ENCODE data around the gene SSH2.
"Not testable (repeated sequence)": the region's sequence is repeated elsewhere in the genome, so short reads cannot be mapped to it uniquely, and the experiment has no call there.

SSH2 gene

GRCh38 chr17:29669266-29669665 is 260.8 kb downstream of the SSH2 start:
- in situ Hi-C loops (cut with HindIII; ENCODE audit: low pct_ligation_motif_present, low pct_unique_long_range_greater_than_20kb, low sequenced_read_pairs) = loop anchor here (25.0 kb wide), 1 partner anchor 268 kb away; the partner anchor contains the start of genes EFCAB5 and SSH2
- no peak for DNase-seq

DNA sequence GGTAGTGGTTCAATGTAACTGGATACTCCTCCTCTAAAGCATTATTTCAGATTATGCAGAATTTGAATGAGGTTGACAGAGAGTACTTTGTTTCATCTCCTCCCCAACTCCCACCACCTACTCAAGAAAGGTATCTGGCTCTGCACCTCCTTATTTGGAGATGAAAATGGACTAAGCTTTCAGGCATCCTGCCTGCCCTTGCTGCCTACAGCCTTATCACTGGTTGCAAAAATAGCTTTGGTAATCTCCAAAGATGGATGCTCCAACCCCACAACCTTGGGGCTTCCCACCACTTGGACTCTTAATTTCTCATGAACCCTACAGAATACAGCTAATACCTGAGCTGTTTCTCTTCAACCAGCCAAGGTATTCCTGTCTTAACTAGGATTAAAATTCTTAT is 262.1 kb downstream of the SSH2 start:
- in situ Hi-C loops (cut with HindIII; ENCODE audit: low pct_ligation_motif_present, low pct_unique_long_range_greater_than_20kb, low sequenced_read_pairs) = loop anchor here (25.0 kb wide), 1 partner anchor 269 kb away; the partner anchor contains the start of genes EFCAB5 and SSH2
- no peak for DNase-seq

GRCh38 chr17:29665481-29665810 is 264.6 kb downstream of the SSH2 start:
- in situ Hi-C loops (cut with HindIII; ENCODE audit: low pct_ligation_motif_present, low pct_unique_long_range_greater_than_20kb, low sequenced_read_pairs) = loop anchor here (25.0 kb wide), 1 partner anchor 272 kb away; the partner anchor contains the start of genes EFCAB5 and SSH2
- no peak for DNase-seq

- no peak for DNase-seq
- in situ Hi-C loops (cut with HindIII; ENCODE audit: low pct_ligation_motif_present, low pct_unique_long_range_greater_than_20kb, low sequenced_read_pairs) = loop anchor here (25.0 kb wide), 1 partner anchor 272 kb away; the partner anchor contains the start of genes EFCAB5 and SSH2
These were observed 265.1 kb downstream of the SSH2 start for GRCh38 chr17:29664743-29665480.

GRCh38 chr17:29663155-29663554 is 266.9 kb downstream of the SSH2 start:
- no peak for DNase-seq
- in situ Hi-C loops (cut with HindIII; ENCODE audit: low pct_ligation_motif_present, low pct_unique_long_range_greater_than_20kb, low sequenced_read_pairs) = loop anchor here (25.0 kb wide), 1 partner anchor 274 kb away; the partner anchor contains the start of genes EFCAB5 and SSH2

- in situ Hi-C loops (cut with HindIII; ENCODE audit: low pct_ligation_motif_present, low pct_unique_long_range_greater_than_20kb, low sequenced_read_pairs) = loop anchor here (25.0 kb wide), 1 partner anchor 276 kb away; the partner anchor contains the start of genes EFCAB5 and SSH2
- no peak for DNase-seq
These were observed 268.8 kb downstream of the SSH2 start for GRCh38 chr17:29661213-29661612.

DNA sequence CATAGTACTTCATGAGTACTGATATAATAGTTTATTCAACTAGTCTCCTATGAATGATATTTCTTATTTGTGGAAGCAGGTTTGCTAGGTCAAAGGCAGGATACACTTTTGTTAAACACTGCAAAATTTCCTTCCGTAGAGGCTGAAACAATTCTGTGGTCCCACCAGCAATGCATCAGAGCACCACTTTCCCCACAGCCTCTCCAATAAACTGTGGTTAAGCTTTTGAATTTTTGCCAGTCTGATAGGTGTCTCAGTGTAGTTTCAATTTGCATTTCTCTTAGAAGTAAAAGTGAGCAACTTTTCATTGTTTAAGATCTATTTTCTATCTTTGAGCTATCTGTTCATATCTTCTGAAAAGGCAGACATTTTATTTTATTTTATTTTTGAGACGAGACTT is 270.9 kb downstream of the SSH2 start:
- in situ Hi-C loops (cut with HindIII; ENCODE audit: low pct_ligation_motif_present, low pct_unique_long_range_greater_than_20kb, low sequenced_read_pairs) = loop anchor here (25.0 kb wide), 1 partner anchor 278 kb away; the partner anchor contains the start of genes EFCAB5 and SSH2
- no peak for DNase-seq

DNA sequence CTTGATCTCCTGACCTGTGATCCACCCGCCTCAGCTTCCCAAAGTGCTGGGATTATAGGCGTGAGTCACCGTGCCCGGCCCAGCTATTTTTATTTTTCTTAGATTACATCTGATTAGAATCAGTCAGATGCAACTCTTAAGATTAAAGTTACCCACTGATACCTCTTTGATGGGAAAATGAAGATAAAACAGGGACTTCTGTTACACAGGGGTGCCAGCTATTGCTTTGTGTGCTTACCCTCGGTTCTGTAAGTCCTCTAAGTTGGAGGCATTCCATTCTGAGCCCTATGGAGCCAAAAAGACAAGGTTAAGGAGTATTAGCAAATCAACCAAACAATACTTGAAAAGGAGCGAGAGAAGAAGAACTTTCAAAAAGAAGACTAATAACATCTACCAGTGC is 274.7 kb downstream of the SSH2 start:
- DNase-seq = no peak
- in situ Hi-C loops (cut with HindIII; ENCODE audit: low pct_ligation_motif_present, low pct_unique_long_range_greater_than_20kb, low sequenced_read_pairs) = loop anchor here (25.0 kb wide), 1 partner anchor 282 kb away; the partner anchor contains the start of genes EFCAB5 and SSH2

GRCh38 chr17:29653995-29654714 is 275.9 kb downstream of the SSH2 start:
- in situ Hi-C loops (cut with HindIII; ENCODE audit: low pct_ligation_motif_present, low pct_unique_long_range_greater_than_20kb, low sequenced_read_pairs) = loop anchor here (25.0 kb wide), 1 partner anchor 283 kb away; the partner anchor contains the start of genes EFCAB5 and SSH2
- no peak for DNase-seq

GRCh38 chr17:29652976-29653375 is 277.1 kb downstream of the SSH2 start:
- in situ Hi-C loops (cut with HindIII; ENCODE audit: low pct_ligation_motif_present, low pct_unique_long_range_greater_than_20kb, low sequenced_read_pairs) = loop anchor here (25.0 kb wide), 1 partner anchor 284 kb away; the partner anchor contains the start of genes EFCAB5 and SSH2
- no peak for DNase-seq

DNA sequence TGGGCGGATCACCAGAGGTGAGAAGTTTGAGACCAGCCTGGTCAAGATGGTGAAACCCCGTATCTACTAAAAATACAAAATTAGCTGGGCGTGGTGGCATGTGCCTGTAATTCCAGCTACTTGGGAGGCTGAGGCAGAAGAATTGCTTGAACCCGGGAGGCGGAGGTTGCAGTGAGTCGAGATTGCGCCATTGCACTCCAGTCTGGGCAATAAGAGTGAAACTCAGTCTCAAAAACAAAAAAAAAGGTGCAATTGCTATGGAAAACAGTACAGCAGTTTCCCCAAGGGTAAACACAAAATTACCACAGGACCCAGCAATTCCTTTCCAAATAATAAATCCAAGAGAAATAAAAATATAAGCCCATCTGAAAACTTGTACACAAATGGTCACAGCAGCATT is 278.1 kb downstream of the SSH2 start:
- in situ Hi-C loops (cut with HindIII; ENCODE audit: low pct_ligation_motif_present, low pct_unique_long_range_greater_than_20kb, low sequenced_read_pairs) = loop anchor here (25.0 kb wide), 1 partner anchor 285 kb away; the partner anchor contains the start of genes EFCAB5 and SSH2
- not testable (repeated sequence) for DNase-seq

DNA sequence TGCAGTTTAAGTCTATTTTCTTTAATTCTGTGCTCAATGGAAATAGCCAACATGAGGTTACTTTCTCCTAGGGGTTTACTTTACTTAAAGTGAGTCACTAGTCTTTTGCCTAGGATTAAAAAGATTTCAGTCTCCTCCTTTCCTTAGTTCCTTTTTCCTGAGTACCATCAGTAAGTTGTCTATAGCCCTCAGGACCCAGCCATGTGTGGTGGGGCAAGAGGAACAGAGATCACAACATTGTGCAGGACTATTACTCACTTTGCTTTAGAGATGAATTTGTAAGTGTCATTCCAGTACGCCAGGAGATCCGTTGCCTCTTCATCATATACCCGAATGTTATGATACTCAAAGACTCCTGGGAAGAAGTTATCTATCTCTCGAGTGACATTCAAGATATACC is 279.6 kb downstream of the SSH2 start:
- in situ Hi-C loops (cut with HindIII; ENCODE audit: low pct_ligation_motif_present, low pct_unique_long_range_greater_than_20kb, low sequenced_read_pairs) = loop anchor here (25.0 kb wide), 1 partner anchor 287 kb away; the partner anchor contains the start of genes EFCAB5 and SSH2
- DNase-seq = no peak

DNA sequence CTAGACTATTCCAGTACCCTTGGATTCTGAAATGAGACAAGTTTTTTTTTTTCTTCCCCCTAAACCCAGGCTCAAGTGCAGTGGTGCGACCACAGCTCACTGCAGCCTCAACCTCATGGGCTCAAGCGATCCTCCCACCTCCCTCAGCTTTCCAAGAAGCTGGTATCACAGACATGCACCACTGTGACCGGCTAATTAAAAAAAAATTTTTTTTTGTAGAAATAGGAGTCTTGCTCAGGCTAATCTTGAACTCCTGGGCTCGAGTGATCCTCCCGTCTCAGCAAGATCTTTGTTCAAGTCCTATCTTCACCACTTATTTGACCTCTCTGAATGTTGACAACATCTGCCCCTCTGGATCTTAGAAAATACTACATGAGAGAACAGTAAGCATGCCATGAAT is 280.7 kb downstream of the SSH2 start:
- in situ Hi-C loops (cut with HindIII; ENCODE audit: low pct_ligation_motif_present, low pct_unique_long_range_greater_than_20kb, low sequenced_read_pairs) = no loop called here

DNA sequence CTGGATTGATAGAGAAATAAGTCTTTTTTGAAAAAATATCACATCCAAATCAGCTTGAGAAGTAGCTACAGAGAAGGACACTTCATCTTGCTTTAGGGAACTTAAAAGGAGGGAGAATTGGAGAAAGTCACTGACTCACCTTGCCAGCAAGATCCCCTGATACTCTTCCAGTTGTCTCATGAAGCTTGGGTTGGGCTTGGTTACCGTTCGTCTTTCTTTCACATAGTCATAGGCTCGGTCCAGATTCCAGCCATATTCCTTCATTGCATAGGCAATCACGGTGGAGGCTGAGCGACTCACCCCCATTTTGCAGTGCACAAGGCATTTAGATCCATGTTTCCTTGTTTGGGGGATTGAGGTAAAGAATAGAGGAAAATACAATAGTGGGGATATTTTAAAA is 282.0 kb downstream of the SSH2 start:
- DNase-seq = no peak
- in situ Hi-C loops (cut with HindIII; ENCODE audit: low pct_ligation_motif_present, low pct_unique_long_range_greater_than_20kb, low sequenced_read_pairs) = no loop called here

More for the DNA sequence above, 280.7 kb downstream of the SSH2 start:
- DNase-seq = no peak

DNA sequence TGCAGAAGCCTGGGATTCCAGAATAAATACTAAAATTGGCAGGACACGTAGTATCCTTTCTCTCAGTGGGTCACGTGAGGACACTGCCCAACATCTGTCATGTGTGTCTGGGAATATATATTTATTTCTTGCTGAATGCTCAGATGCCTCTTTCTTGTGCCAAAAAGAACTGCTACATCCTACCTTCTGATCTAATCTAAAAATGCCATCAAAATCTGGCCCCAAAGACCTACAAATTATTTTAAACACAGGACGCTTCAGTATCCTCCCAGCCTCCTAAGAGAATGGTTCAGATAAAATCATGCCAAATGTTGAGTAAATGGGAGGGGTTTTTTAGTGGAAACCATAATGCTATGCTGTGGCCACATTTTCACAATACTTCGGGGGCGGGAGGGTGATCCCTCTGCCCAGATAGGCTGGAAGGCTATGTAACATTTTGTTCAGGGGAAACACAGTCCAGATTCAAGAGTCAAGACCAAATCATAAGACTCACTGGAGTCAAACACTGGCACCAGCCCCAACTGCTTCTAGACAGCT is 284.4 kb downstream of the SSH2 start:
- in situ Hi-C loops (cut with HindIII; ENCODE audit: low pct_ligation_motif_present, low pct_unique_long_range_greater_than_20kb, low sequenced_read_pairs) = no loop called here
- DNase-seq = no peak

- in situ Hi-C loops (cut with HindIII; ENCODE audit: low pct_ligation_motif_present, low pct_unique_long_range_greater_than_20kb, low sequenced_read_pairs) = no loop called here
- no peak for DNase-seq
These were observed 286.2 kb downstream of the SSH2 start for GRCh38 chr17:29643817-29644160.

GRCh38 chr17:29642171-29642611 is 287.8 kb downstream of the SSH2 start:
- in situ Hi-C loops (cut with HindIII; ENCODE audit: low pct_ligation_motif_present, low pct_unique_long_range_greater_than_20kb, low sequenced_read_pairs) = no loop called here
- no peak for DNase-seq

GRCh38 chr17:29640981-29641642 is 288.9 kb downstream of the SSH2 start:
- no peak for DNase-seq
- in situ Hi-C loops (cut with HindIII; ENCODE audit: low pct_ligation_motif_present, low pct_unique_long_range_greater_than_20kb, low sequenced_read_pairs) = no loop called here
